ENCODE data around the gene UBASH3A. TPM values are rescaled to one million over a fixed set of nuclear protein-coding genes. Genes with fewer than 3 reads are reported as not detected.

Gene UBASH3A
- polyA plus RNA-seq, 1 donor (not counting 4 experiments of a cell fraction or from before 2014, with no cell fraction given) = not detected

DNA sequence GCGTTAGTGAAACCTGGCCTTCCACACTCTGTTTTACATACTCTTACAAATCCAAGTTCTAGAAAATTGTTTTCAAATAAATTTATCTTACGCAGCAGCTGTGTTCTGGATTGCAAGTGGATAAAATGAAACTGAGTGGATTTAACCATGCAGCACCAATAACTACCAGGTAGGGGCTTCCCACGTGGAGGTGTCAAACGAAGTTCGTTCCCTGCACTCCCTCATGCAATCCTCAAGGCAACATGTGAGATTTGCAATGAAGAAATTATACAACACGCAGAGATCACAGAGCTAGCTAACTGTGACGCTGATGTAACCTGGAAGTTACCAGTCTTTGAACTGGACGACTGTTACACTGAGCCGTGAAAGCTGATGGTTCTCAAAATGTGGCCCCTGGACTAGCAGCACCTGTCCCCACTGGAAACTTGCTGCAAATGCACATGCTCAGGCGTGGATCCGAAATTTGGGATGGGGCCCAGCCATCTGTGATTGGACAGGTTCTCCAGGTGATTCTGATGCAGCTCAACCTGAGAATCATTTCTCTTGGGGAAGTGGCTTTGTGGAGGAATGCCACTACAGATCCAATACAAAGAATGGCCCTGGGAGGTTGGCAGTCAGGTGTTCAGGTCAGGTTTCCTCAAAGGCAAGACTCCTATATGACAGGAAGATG lies 56.0 kb downstream of the UBASH3A start:
- H3K9me1 ChIP-seq (ENCODE audit: control insufficient read depth, extremely low read depth, insufficient read depth, low read length) = no peaks in the 10 kb centered on the region
- H3K36me3 ChIP-seq (ENCODE audit: control insufficient read depth in 2 of 2, extremely low read depth in 1 of 2, insufficient read depth in 2 of 2, low read length in 2 of 2) = no peaks in the 10 kb centered on the region
- H3K4me2 ChIP-seq (ENCODE audit: control insufficient read depth, extremely low read depth, insufficient read depth, low read depth, low read length) = no peak overlapping the region
- H3K4me1 ChIP-seq (ENCODE audit: control insufficient read depth, extremely low read depth, insufficient read depth, low read length) = no peaks in the 10 kb centered on the region
- no peak for TF ChIP-seq EZH2 (IDR thresholded peaks at IDR 0.05; ENCODE audit: low read length)
- H3K9ac ChIP-seq (ENCODE audit: control insufficient read depth, extremely low read depth, insufficient read depth, low read length) = no peak overlapping the region
- H2AFZ ChIP-seq (ENCODE audit: control insufficient read depth, low read length) = no peak overlapping the region
- no peaks in the 10 kb centered on the region for H3K27me3 ChIP-seq (ENCODE audit: control insufficient read depth, extremely low read depth, insufficient read depth, low read length)
- H3K27ac ChIP-seq (ENCODE audit: control insufficient read depth, insufficient read depth, low read length) = no peak overlapping the region
- H3K9me3 ChIP-seq (ENCODE audit: control insufficient read depth, low read depth, low read length) = no peaks in the 10 kb centered on the region
- H3K4me3 ChIP-seq (ENCODE audit: control insufficient read depth in 2 of 3, extremely low read depth in 1 of 3, insufficient read depth in 2 of 3, low read depth in 1 of 3, low read length in 3 of 3) = no peak overlapping the region
- DNase-seq (ENCODE audit: low read depth, low spot score) (no peak), FAIRE-seq (no peak)
- dilution Hi-C loops (cut with MboI; ENCODE audit: extremely low pct_ligation_motif_present, low sequenced_read_pairs) = no loop called here
- no peaks in the 10 kb centered on the region for H4K20me1 ChIP-seq (ENCODE audit: control insufficient read depth, extremely low read depth, insufficient read depth, low read length)
- H3K79me2 ChIP-seq (ENCODE audit: control insufficient read depth, insufficient read depth, low read length) = no peaks in the 10 kb centered on the region

DNA sequence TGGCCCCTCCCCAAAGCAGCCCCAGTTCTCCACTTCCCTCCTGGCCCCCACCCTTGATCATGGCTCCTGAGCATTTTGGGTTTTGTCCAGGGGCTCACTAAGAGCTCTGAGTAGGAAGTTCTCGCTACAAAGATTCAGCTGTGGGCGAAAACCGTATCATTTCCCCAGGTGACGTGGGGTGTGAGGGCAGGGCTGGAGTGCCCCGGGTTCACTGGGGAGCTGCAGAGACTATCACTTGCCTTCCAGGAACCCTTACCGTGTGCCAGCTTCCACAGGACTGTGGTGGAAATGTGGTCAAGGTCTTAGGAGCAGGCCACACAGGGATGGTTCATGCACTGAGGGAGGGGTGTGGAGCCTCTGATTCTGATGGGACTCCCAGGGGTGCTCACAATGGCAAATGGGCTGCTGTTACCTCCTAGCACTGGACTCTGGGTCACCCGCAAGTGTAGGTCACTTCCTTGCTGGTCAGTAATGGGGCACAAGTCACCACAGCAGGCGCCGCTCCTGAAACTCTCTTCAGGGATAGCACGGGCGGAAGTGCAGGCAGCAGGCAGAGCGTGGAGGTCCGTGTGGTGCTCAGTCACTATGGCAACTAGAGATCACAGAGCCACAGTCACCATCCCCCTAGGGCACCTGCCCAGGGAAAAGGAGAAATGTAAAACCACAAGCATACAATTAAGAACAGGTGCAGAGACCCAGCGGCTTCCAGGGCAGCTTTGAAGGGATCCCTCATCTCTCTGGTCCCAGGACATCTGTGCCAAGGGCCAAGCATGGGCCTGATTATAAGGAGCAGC lies 56.9 kb downstream of the UBASH3A start:
- Histone ChIP-seq H3K9me1 (ENCODE audit: control insufficient read depth, extremely low read depth, insufficient read depth, low read length) (no peaks in the 10 kb centered on the region), H3K27ac (ENCODE audit: control insufficient read depth, insufficient read depth, low read length) (no peak overlapping the region), H3K27me3 (ENCODE audit: control insufficient read depth, extremely low read depth, insufficient read depth, low read length) (no peaks in the 10 kb centered on the region), H3K36me3 (ENCODE audit: control insufficient read depth in 2 of 2, extremely low read depth in 1 of 2, insufficient read depth in 2 of 2, low read length in 2 of 2) (no peaks in the 10 kb centered on the region), H3K9ac (ENCODE audit: control insufficient read depth, extremely low read depth, insufficient read depth, low read length) (no peak overlapping the region), H4K20me1 (ENCODE audit: control insufficient read depth, extremely low read depth, insufficient read depth, low read length) (no peaks in the 10 kb centered on the region), H3K4me1 (ENCODE audit: control insufficient read depth, extremely low read depth, insufficient read depth, low read length) (no peaks in the 10 kb centered on the region), H3K9me3 (ENCODE audit: control insufficient read depth, low read depth, low read length) (no peaks in the 10 kb centered on the region), H3K4me3 (ENCODE audit: control insufficient read depth in 2 of 3, extremely low read depth in 1 of 3, insufficient read depth in 2 of 3, low read depth in 1 of 3, low read length in 3 of 3) (no peak overlapping the region), H3K4me2 (ENCODE audit: control insufficient read depth, extremely low read depth, insufficient read depth, low read depth, low read length) (no peak overlapping the region), H3K79me2 (ENCODE audit: control insufficient read depth, insufficient read depth, low read length) (no peaks in the 10 kb centered on the region), H2AFZ (ENCODE audit: control insufficient read depth, low read length) (no peak overlapping the region)
- DNase-seq (ENCODE audit: low read depth, low spot score) (no peak), FAIRE-seq (no peak)
- TF ChIP-seq CTCF (optimal IDR thresholded peaks at IDR 0.05 in 1 of 3, IDR thresholded peaks at IDR 0.05 in 1 of 3, conservative IDR thresholded peaks at IDR 0.05 in 1 of 3; ENCODE audit: extremely low read depth in 1 of 3, insufficient read depth in 2 of 3, low read length in 3 of 3) = no peak
- TF ChIP-seq EZH2 (IDR thresholded peaks at IDR 0.05; ENCODE audit: low read length) = no peak
- dilution Hi-C loops (cut with MboI; ENCODE audit: extremely low pct_ligation_motif_present, low sequenced_read_pairs) = no loop called here
